Parathyroid adenoma (tissue), 2 donors: ENCODE measurements around the gene LATS2.

ENCODE experiments used
- H2AFZ ChIP-seq: fragments of 300-600 bp; sonication (generic); one replicate; pipeline ENCODE4 v1.7.0; 2017; ENCODE audit warnings: antibody characterized with exemption, mild to moderate bottlenecking
- H3K27ac ChIP-seq: fragments of 300-600 bp; sonication (generic); one replicate; pipeline ENCODE4 v1.7.0; 2017
- H3K27me3 ChIP-seq: fragments of 300-600 bp; sonication (generic); one replicate; pipeline ENCODE4 v1.7.0; 2017; ENCODE audit warnings: low read length; ENCODE audit not compliant: control insufficient read depth, insufficient read depth
- H3K36me3 ChIP-seq: fragments of 300-600 bp; sonication (generic); one replicate; pipeline ENCODE4 v1.7.0; 2017; ENCODE audit warnings: low read length; ENCODE audit not compliant: control insufficient read depth, insufficient read depth
- H3K4me1 ChIP-seq: fragments of 300-600 bp; sonication (generic); one replicate; pipeline ENCODE4 v1.7.0; 2017; ENCODE audit warnings: control low read depth
- H3K4me2 ChIP-seq: fragments of 300-600 bp; sonication (generic); one replicate; pipeline ENCODE4 v1.7.0; 2017; ENCODE audit warnings: low read length
- H3K4me3 ChIP-seq: fragments of 300-600 bp; sonication (generic); one replicate; pipeline ENCODE4 v1.7.0; 2017; ENCODE audit warnings: low read depth, low read length
- H3K79me2 ChIP-seq: fragments of 300-600 bp; sonication (generic); one replicate; pipeline ENCODE4 v1.7.0; 2017; ENCODE audit warnings: control low read depth
- H3K9ac ChIP-seq: fragments of 300-600 bp; sonication (generic); one replicate; pipeline ENCODE4 v1.7.0; 2017; ENCODE audit warnings: mild to moderate bottlenecking
- H3K9me3 ChIP-seq: fragments of 300-600 bp; sonication (generic); one replicate; pipeline ENCODE4 v1.7.0; 2017; ENCODE audit warnings: low read length; ENCODE audit not compliant: control insufficient read depth
- CTCF ChIP-seq: fragments of 300-600 bp; sonication (generic); IDR thresholded peaks from one replicate; pipeline ENCODE4 v1.7.0; 2017; ENCODE audit warnings: antibody characterized with exemption, mild to moderate bottlenecking
- donor health status: primary hyperparathyroidism.

The LATS2 gene

GRCh38 chr13:20995245-20995838 is 66.0 kb downstream of the LATS2 start:
- no peak overlapping the region for H3K9ac ChIP-seq
- H3K36me3 ChIP-seq = no peaks in the 10 kb centered on the region
- no peak for TF ChIP-seq CTCF
- no peaks in the 10 kb centered on the region for H3K9me3 ChIP-seq
- H3K4me1 ChIP-seq = no peaks in the 10 kb centered on the region
- no peak overlapping the region for H3K27ac ChIP-seq
- H3K4me3 ChIP-seq = no peak overlapping the region
- H3K79me2 ChIP-seq = peaks cover 3% of the 10 kb centered on the region
- no peak overlapping the region for H3K4me2 ChIP-seq
- no peak overlapping the region for H2AFZ ChIP-seq
- no peaks in the 10 kb centered on the region for H3K27me3 ChIP-seq

- Histone ChIP-seq H3K79me2 (peaks cover 3% of the 10 kb centered on the region), H3K9me3 (no peaks in the 10 kb centered on the region), H3K27me3 (no peaks in the 10 kb centered on the region), H3K27ac (no peak overlapping the region), H3K4me1 (no peaks in the 10 kb centered on the region), H3K4me2 (no peak overlapping the region), H2AFZ (no peak overlapping the region), H3K9ac (no peak overlapping the region), H3K36me3 (no peaks in the 10 kb centered on the region), H3K4me3 (no peak overlapping the region)
- TF ChIP-seq CTCF = no peak
Observed at GRCh38 chr13:20994441-20994821, 67.0 kb downstream of the LATS2 start.

- Histone ChIP-seq H3K36me3 (no peaks in the 10 kb centered on the region), H3K9ac (no peak overlapping the region), H3K9me3 (no peaks in the 10 kb centered on the region), H2AFZ (no peak overlapping the region), H3K79me2 (peaks cover under 1% of the 10 kb centered on the region), H3K4me3 (no peak overlapping the region), H3K27ac (no peak overlapping the region), H3K4me1 (no peaks in the 10 kb centered on the region), H3K27me3 (no peaks in the 10 kb centered on the region), H3K4me2 (no peak overlapping the region)
- TF ChIP-seq CTCF = no peak
Observed at GRCh38 chr13:20993661-20994440, 67.5 kb downstream of the LATS2 start.

- Histone ChIP-seq H3K4me2 (no peak overlapping the region), H3K4me3 (no peak overlapping the region), H3K4me1 (no peaks in the 10 kb centered on the region), H2AFZ (no peak overlapping the region), H3K79me2 (no peaks in the 10 kb centered on the region), H3K9me3 (no peaks in the 10 kb centered on the region), H3K9ac (no peak overlapping the region), H3K36me3 (no peaks in the 10 kb centered on the region), H3K27ac (no peak overlapping the region), H3K27me3 (no peaks in the 10 kb centered on the region)
- TF ChIP-seq CTCF = no peak
Observed at GRCh38 chr13:20993211-20993610, 68.2 kb downstream of the LATS2 start.
